Left lobe of liver (tissue), 2 donors: ENCODE data around the gene MTHFSD. TPM values are rescaled to one million over a fixed set of nuclear protein-coding genes. Genes with fewer than 3 reads are reported as not detected.

ENCODE experiments used
- ATAC-seq: fragments of 200-7000 bp; cut with Tn5 transposase; one replicate; pipeline ENCODE4 v1.9.1; 2020; ENCODE audit warnings: mild to moderate bottlenecking, moderate library complexity
- DNase-seq: peaks from one replicate; pipeline ENCODE4 v3.0.0-alpha.2; 2020; ENCODE audit warnings: low spot score
- total RNA-seq: library from RNA; stranded (reverse); gene quantifications from one replicate; pipeline ENCODE4 v1.2.1, GENCODE V29; 2021
- donor health status: DM: no; HTN: no; CAD: no; lungs with moderate emphysema.
- donor health status: DM: no; HTN: yes; CAD: no.

MTHFSD gene
- total RNA-seq, 1 donor from 2014 or later: 9.9 TPM

- ATAC-seq: no peak
- no peak for DNase-seq
Observed at GRCh38 chr16:86553356-86553755, 1.7 kb downstream of the MTHFSD start.

GRCh38 chr16:86550281-86550680, 4.8 kb downstream of the MTHFSD start:
- no peak for DNase-seq
- no peak for ATAC-seq

- no peak for DNase-seq
- ATAC-seq: no peak
Observed at GRCh38 chr16:86549893-86550190, 5.2 kb downstream of the MTHFSD start.

- DNase-seq: no peak
- ATAC-seq: no peak
Observed at GRCh38 chr16:86549076-86549892, 5.8 kb downstream of the MTHFSD start.

- ATAC-seq (no peak), DNase-seq (no peak)
Observed at GRCh38 chr16:86547286-86547685, 7.7 kb downstream of the MTHFSD start.

- no peak for ATAC-seq
- DNase-seq: no peak
Observed at GRCh38 chr16:86546638-86547013, 8.4 kb downstream of the MTHFSD start.

GRCh38 chr16:86545954-86546637, 8.9 kb downstream of the MTHFSD start:
- ATAC-seq: no peak
- no peak for DNase-seq

- ATAC-seq (no peak), DNase-seq (no peak)
Observed at GRCh38 chr16:86545481-86545880, 9.6 kb downstream of the MTHFSD start.

- no peak for DNase-seq
- ATAC-seq: no peak
Observed at GRCh38 chr16:86542756-86543750, 12.0 kb downstream of the MTHFSD start.

- no peak for DNase-seq
- no peak for ATAC-seq
Observed at GRCh38 chr16:86541560-86541959, 13.5 kb downstream of the MTHFSD start.

GRCh38 chr16:86540894-86541293, 14.1 kb downstream of the MTHFSD start:
- ATAC-seq (no peak), DNase-seq (no peak)

- no peak for ATAC-seq
- no peak for DNase-seq
Observed at GRCh38 chr16:86538196-86538780, 16.7 kb downstream of the MTHFSD start.

- DNase-seq: no peak
- ATAC-seq: no peak
Observed at GRCh38 chr16:86537486-86537885, 17.5 kb downstream of the MTHFSD start.

- ATAC-seq (no peak), DNase-seq (no peak)
Observed at GRCh38 chr16:86536621-86537020, 18.4 kb downstream of the MTHFSD start.

- DNase-seq (no peak), ATAC-seq (no peak)
Observed at GRCh38 chr16:86534779-86535615, 20.0 kb downstream of the MTHFSD start.

GRCh38 chr16:86533767-86534351, 21.2 kb downstream of the MTHFSD start:
- no peak for DNase-seq
- ATAC-seq: no peak

GRCh38 chr16:86533076-86533475, 22.0 kb downstream of the MTHFSD start:
- DNase-seq (no peak), ATAC-seq (no peak)

GRCh38 chr16:86532526-86532815, 22.6 kb downstream of the MTHFSD start:
- ATAC-seq (no peak), DNase-seq (no peak)

GRCh38 chr16:86531641-86532525, 23.2 kb downstream of the MTHFSD start:
- no peak for DNase-seq

More at GRCh38 chr16:86531641-86532525, 23.2 kb downstream of the MTHFSD start:
- ATAC-seq: no peak
